ENCODE measurements around the gene PTPRM.

PTPRM gene

DNA sequence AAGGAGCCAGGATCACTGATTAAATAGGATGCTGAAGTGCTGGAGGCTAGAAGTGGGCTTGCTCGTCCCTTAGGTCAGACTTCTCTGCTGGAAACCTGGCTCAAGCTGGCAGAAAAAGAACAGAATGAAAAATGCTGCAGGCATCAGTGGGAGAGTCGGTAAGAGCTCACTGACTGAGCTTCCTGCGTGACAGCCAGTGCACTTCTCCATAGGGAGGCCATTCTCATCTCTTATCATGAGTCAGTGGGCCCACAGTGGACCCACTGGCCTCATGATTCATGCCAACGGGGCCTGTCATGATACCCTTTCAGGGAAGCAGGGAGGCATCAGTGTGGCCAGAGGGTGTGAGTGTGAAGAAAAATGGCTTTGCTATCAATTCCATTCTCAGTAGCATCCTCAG, 498.2 kb downstream of the PTPRM start:
- no peak for DNase-seq

GRCh38 chr18:8065773-8066172, 498.7 kb downstream of the PTPRM start:
- DNase-seq: no peak

GRCh38 chr18:8069708-8070107, 502.6 kb downstream of the PTPRM start:
- no peak for DNase-seq

DNA sequence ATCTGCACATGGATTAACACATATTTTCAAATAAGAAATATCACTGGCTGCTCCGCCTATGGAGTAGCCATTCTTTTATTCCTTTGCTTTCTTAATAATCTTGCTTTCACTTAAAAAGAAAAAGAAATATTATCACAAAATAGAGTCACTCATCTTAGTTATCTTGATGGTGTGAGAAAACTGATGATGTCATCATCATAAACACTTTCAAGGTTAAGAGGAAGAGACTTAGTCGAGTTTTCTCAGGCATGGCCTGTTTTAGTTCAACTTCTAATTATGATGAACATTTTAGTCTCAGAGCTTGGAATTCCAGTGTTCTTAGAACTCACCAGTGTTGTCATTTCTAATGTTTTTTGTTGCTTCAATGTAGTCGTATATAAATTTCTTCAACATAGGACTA, 506.1 kb downstream of the PTPRM start:
- no peak for DNase-seq

DNA sequence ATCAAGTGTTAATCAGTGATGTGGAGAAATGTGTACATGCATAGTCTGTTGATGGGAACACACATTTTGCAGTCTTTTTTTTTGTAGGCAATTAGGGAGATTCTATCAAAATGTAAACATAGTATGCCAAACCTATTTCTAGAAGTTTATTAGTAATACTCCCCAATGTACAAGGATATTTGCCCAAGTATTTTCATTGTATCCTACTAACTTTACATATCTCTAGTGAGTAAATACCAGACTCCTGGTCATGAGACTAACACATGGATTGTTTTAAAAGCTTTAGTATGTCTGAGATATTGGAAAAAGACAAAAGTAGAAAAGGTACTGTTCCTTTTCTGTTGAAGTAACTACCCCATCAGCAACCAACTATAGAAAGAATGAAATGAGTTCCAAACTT, 513.0 kb downstream of the PTPRM start:
- no peak for DNase-seq

DNA sequence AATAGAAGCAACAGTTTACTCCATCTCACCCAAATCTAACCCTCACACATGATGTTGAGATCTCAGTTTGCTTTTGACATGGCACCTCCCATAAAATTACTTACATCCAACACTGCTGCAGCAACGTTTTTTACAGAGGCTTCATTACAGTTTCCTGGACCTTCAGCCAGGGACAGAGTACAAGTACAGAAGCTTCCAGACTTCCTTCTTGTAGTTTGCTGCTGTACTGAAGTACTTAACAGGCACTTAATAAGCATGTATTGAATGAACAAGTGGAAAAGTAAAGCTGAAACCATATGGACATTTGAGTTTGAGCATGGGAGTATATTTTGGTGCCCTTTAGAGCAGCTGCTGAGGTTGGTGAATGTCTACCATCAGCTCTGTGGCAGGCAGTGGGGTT, 514.2 kb downstream of the PTPRM start:
- no peak for DNase-seq

DNA sequence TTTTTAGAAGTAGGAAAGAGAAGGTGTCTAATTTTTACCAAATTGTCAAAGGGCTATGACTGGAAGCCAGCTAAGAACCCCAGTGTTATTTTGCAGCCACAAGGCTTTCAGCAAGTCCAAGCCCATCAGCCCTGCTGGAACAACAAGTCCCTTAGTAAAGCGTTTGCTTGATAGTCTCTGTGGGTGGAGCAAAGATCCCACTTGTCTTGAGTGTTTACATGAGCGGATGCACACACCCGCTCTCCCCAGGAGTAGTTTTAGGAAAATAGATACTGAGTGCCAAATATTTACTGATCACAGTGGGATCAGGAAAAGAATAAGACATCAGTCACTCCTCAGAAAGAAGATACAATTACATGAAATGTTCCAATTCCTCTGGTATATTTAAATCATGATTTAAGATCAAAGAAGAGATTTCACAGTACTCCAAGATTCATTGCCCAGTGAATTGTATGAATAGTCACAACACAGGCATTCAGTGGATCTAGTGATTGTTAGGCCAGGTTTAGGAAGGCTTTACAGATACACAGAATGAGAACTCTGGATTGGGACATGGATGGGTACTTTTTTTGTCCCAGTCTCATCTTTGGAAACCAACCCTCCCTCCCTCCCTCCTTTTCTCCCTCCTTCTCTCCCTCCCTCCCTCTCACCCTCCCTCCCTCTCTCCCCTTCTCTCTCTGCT, 514.9 kb downstream of the PTPRM start:
- no peak for DNase-seq

DNA sequence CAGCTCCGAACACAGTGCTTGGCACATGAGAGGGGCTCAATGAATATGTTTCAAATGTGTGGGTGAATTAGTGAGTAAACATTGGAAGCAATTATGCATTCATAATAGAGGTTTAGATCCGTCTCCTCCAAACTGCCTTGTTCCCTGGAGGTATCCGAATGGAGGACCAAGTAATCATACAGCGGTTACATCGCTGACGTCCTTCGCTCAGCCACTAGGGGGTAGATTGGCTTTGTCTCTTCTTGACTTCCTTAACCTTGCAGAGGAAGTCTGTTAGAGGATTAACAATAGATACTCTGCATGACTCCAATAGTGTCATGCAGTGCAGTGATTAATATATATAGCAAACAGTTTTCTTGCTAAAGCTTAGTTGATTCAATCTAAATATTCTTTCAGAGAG, 517.0 kb downstream of the PTPRM start:
- DNase-seq: no peak

- no peak for DNase-seq
Measured at GRCh38 chr18:8088626-8089025, 521.5 kb downstream of the PTPRM start.

DNA sequence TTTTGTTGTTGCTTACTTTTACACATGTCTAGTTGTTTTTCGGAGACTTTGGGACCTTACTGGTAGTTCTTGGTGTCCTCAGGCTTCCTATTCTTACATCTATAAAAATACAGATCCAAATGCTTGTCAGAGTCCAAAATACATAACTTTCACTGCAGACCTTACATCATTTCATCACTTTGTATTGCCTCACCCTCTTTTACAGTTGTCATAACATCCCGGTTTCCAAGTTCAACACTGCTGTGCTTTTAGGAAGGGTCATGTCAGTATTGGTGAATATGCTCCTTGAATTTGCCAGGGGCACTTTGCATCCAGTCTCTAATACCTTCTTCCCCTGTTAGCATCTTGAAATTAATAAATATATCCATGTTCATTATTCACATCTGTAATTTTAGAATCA, 523.9 kb downstream of the PTPRM start:
- no peak for DNase-seq

DNA sequence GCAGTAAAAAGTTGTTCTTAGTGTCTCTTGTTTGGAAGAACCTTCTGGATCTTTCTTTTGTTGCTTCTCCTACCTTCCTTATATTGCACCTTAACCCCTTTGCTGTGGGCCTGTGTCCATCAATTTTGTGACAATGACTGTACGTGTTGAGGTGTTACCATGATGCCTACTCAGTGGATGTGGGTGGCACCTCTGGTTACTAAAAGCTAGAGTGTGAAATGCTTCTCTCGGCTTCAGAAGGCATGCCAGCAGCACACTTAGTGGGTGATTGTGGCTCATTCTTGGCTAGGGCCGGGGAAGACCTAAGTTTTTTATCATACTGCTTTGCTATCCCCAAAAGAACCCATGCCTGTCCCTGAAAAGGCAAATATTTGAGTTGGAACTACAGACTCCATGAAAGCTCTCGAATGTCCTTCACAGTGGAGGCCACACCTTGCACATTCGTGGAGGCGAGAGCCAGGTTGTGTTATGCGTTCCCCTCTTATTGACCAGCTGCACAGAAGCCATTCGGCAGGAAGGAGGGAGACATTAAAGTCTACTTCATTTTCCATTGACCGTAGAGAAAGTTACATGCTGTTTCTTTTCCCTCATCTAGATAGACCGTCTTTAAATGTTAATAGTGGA, 528.9 kb downstream of the PTPRM start:
- DNase-seq: no peak

DNA sequence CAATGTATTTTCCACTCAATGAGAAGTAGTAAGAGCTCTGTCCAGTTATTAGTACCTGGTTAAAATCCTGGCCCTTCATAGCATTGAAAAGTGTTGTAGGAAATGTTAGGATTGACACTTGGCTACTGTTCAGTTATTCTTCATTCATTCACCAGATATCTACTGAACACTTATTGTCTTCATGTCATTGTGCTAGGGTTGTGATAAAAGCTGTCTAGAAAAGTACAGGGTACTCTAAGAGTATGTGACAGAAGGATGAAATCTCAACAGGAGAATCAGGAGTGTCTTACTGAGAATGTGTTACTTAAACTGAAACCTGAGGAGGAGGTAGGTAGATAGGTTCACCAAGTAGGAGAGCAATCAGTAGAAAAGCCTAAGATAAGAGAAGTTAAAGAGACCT, 530.3 kb downstream of the PTPRM start:
- no peak for DNase-seq

- no peak for DNase-seq
Measured at GRCh38 chr18:8097927-8098326, 530.8 kb downstream of the PTPRM start.

DNA sequence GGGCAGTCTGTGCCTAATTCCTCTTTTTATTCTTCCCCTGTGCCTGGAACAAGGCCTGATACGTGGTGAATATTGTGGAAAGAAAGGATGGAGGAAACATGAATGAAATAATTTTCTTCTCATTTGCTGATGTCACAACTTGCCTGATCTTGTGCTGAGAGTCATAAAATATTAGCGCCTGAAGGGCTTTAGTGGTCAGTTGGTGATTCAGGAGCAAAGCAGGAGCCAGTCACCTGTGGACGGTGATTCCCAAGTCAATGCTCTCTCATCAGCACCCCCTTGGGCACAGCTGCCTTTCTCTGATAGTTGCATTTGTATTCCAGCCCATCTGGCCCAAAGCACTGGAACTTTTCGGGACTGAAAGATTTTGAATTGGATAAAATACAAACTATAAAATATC, 539.5 kb downstream of the PTPRM start:
- DNase-seq: no peak

DNA sequence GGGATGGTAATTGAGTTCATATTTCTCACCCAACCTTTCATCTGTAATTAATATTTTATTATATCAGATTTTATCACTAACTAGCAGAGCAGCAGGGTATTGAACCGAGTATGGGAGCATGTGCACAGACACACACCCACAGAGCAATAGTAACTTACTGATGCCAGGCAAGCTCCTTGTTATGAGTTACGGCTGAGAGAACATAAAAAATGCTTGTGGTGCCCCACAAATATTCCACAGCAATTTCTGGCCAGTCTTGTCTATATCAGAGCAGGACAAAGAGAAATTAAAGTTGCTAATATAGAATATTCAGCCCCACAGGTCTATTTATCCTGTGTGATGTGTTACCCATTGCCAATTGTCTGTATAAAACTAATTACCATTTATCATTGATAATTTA, 540.3 kb downstream of the PTPRM start:
- no peak for DNase-seq

- DNase-seq: no peak
Measured at GRCh38 chr18:8114480-8114879, 547.4 kb downstream of the PTPRM start.

DNA sequence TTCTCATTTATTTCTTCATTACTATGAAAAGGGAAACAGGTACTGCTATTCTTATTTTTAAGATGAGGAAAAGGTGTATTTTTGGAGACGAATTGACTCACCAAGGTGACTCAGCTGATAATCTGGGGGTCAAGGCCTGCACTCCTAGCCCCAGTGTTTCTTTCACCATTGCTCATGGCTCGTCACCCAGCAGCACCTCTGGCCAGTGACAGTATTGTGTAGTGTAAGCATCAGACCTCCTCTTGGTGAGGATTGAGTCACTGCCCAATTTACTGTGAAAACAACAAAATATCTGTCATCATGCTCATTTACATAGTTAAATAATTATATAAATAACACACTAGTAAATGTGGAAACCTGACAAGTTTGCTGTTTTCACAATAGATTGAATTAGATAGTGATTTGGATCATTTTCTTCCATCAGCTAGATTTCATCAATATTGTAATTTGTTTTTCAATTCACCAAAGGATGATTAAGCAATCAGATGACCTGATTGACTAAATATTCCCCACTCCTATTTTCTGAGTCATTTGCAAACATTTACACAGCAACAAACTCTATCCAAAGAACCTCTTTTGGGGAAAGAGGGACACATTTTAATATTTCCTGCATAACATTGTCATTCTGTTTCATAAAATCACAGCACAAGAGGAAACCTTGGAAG, 549.4 kb downstream of the PTPRM start:
- no peak for DNase-seq

DNA sequence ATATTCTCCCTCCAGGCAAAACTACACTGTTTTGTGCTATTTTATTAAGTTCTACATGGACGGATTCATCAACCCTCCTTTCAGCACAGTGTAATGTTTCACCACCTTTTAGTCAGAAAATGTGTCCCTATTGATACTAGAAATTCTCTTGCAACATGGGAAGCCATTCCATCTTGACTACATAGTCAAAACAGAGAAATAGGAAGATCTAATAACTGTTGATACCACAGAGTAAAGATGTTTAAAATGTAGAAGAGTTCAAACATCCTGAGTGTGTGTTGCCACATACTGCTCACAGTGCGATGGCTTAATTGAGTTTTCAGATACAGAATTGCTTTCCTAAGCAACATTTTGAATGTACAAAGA, 549.9 kb downstream of the PTPRM start:
- DNase-seq: no peak

- DNase-seq: no peak
Measured at GRCh38 chr18:8121101-8121500, 554.0 kb downstream of the PTPRM start.

DNA sequence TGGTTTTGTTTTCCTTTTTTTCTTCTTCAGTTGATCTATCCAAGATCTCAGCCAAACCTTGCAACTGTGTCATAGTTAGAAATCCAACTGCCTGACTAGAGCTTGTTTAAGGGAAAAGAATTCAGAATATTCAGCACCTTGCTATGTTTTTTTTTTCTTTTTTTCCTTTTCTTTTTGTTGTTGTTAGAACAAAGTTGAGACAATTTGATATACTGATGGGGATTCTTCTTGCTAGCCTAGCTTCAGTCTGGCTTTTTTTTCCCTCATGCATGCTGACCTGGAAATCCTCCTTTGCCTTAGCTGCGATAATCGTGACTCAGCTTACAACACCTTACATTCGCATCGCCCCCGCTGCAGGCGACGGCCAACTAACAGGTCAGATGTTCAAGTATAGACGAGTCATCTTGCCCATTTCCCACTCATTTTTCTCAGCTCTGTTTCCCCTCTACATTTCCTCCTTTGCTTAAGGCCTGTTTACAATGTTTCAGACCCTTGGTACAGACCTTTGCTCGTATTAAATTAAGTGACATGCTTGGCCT, 554.9 kb downstream of the PTPRM start:
- DNase-seq: no peak

DNA sequence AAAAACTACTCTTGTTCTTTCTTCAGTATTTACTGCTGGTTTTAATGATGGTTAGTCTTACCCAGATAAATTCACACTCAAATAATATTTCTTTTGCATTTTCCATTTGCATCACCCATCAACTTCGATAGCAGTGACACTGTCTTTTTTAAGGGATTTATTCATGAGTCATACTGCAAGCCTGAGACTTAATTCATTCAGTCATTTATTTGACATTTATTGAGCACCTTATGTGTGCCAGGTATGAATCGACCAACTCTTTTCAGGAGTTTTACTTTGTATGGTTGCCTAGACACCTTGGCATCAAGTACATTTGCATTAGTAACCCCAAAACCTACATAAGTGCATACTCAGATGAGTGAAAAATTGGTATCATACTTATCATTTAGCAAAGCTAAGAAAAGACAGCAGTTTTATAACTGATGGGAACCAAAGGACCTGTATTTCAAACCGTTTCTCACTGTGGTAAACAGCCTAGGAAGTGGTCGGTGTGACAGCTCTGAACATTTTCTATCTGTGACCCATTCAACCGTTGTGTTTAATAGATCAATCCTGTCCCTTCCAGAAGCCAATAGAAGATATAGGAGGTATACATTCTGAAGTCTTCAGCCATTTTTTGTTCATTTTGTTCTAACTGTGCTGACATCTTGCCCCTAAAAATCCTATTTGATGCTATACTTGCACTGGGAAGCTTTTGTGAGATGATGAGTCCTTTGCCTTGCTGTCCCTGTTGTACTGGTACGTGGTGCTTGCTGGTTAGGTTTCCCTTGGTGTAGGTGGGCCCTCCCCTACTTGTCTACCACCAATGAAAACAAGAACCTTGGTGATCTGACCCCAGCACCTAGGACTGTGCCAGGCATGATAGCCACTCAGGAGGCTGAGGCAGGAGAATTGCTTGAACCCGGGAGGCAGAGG, 557.4 kb downstream of the PTPRM start:
- no peak for DNase-seq

DNA sequence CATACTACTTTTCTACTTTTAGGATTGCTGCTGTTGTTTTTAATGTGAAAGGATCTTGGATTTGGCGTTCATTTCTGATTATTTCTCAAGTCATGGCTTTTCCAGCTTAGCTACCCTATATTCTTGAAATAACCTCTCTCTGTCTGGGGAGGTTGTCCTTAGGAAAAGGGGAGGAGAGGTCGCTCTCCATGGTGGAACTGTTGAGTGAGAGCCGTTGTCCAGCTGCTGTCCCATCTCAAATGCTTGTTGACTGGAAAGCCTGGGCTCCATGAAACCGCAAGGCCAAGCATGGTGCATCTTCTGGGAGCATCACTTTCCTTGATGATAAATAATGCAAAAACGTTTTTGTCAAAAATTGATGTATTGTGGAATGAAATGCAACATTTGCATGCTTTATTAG, 563.0 kb downstream of the PTPRM start:
- DNase-seq: no peak

- no peak for DNase-seq
Measured at GRCh38 chr18:8133032-8133431, 565.9 kb downstream of the PTPRM start.

All from effector CD8-positive, alpha-beta T cell (primary cell).